HCT116 (cell line): ENCODE measurements around the gene CC2D2B. TPM values are rescaled to one million over a fixed set of nuclear protein-coding genes. Genes with fewer than 3 reads are reported as not detected.

Experiments
- ATAC-seq: fragments of 200-7000 bp; cut with Tn5 transposase; 2 replicates; pipeline ENCODE4 v1.9.1; 2020; ENCODE audit warnings: mild to moderate bottlenecking, moderate library complexity
- BruUV-seq: library from RNA; stranded (reverse); fragments of 400-500 nt; replicated peaks from 2 replicates; lab custom pipeline; 2021; lab: Mats Ljungman, UMichigan
- CTCF ChIA-PET: fragments of 300-600 bp; sonication (Branson Sonifier 250); formaldehyde crosslinking; loops from one replicate; lab custom pipeline; 2021; ENCODE audit warnings: antibody characterized with exemption; lab: Charles Lee
- POLR2A ChIA-PET: fragments of 300-600, 350-600 bp; sonication (Branson Sonifier 250); formaldehyde crosslinking; loops from one replicate; lab custom pipeline; 2021; ENCODE audit warnings: antibody characterized with exemption; lab: Charles Lee
- RAD21 ChIA-PET, 2 experiments: fragments of 300-600 bp; sonication (Branson Sonifier 250); formaldehyde crosslinking; loops; one replicate each; lab custom pipeline; 2023; ENCODE audit warnings: low total read pairs in 2 of 2; ENCODE audit not compliant: uncharacterized antibody in 2 of 2, unreplicated experiment in 2 of 2, low non-redundant PET in 1 of 2; lab: Charles Lee
- DNase-seq: peaks from one replicate; pipeline ENCODE4 v3.0.0-alpha.2; 2010; ENCODE audit warnings: low read depth, low spot score
- H2AFZ ChIP-seq: fragments of 200-600 bp; shearing (Covaris generic), sonication (generic); 2 replicates; pipeline ENCODE4 v1.6.1; 2017; ENCODE audit warnings: low read depth, mixed run types, mixed read lengths, antibody characterized with exemption, low read length; ENCODE audit not compliant: poor library complexity, severe bottlenecking
- H3K27ac ChIP-seq: 2 replicates; pipeline ENCODE4 v1.5.1; 2012; ENCODE audit warnings: low read depth, low read length
- H3K27me3 ChIP-seq: fragments of 200-600 bp; sonication (generic); 2 replicates; pipeline ENCODE4 v1.6.1; 2016; ENCODE audit warnings: mixed run types, low read length, mixed read lengths; ENCODE audit not compliant: insufficient read depth
- H3K36me3 ChIP-seq, 2 experiments: fragments of 200-500 bp in 1 of 2; fragments of 200-600 bp in 1 of 2; sonication (Bioruptor generic) in 1 of 2; sonication (generic) in 1 of 2; 2 replicates each; pipeline versions ENCODE4 v1.5.1 to v1.6.1; 2014 to 2016; ENCODE audit warnings: low read length in 2 of 2, inconsistent platforms in 1 of 2, mixed read lengths in 1 of 2, mixed run types in 1 of 2; ENCODE audit not compliant: insufficient read depth in 2 of 2, control insufficient read depth in 1 of 2
- H3K4me1 ChIP-seq, 2 experiments: fragments of 200-600 bp in 1 of 2; sonication (generic) in 1 of 2; 2 replicates each; pipeline versions ENCODE4 v1.5.1 to v1.6.1; 2012 to 2017; ENCODE audit warnings: low read length in 2 of 2, inconsistent platforms in 1 of 2, mild to moderate bottlenecking in 1 of 2, mixed read lengths in 1 of 2, mixed run types in 1 of 2, moderate library complexity in 1 of 2; ENCODE audit not compliant: insufficient read depth in 2 of 2, control insufficient read depth in 1 of 2
- H3K4me2 ChIP-seq: fragments of 200-600 bp; sonication (generic); 2 replicates; pipeline ENCODE4 v1.6.1; 2017; ENCODE audit warnings: mixed run types, low read length, mixed read lengths
- H3K4me3 ChIP-seq, 2 experiments: fragments of 200-600 bp in 1 of 2; sonication (generic) in 1 of 2; replicated peaks in 1 of 2; 2 replicates each; pipeline ENCODE4 v1.5.1; 2011 to 2016; ENCODE audit warnings: low read length in 2 of 2, control low read depth in 1 of 2, low read depth in 1 of 2, mild to moderate bottlenecking in 1 of 2, mixed read lengths in 1 of 2, mixed run types in 1 of 2
- H3K79me2 ChIP-seq: fragments of 200-600 bp; sonication (generic); 2 replicates; pipeline ENCODE4 v1.6.1; 2017; ENCODE audit warnings: mild to moderate bottlenecking, mixed run types, low read length, moderate library complexity, mixed read lengths; ENCODE audit not compliant: insufficient read depth
- H3K9ac ChIP-seq: fragments of 200-600 bp; sonication (generic); 2 replicates; pipeline ENCODE4 v1.6.1; 2016; ENCODE audit warnings: low read length, mixed read lengths
- H3K9me2 ChIP-seq: fragments of 200-600 bp; sonication (generic), shearing (Covaris generic); 2 replicates; pipeline ENCODE4 v1.6.1; 2017; ENCODE audit warnings: mixed run types, mild to moderate bottlenecking, moderate library complexity; ENCODE audit not compliant: insufficient read depth
- H3K9me3 ChIP-seq, 2 experiments: fragments of 200-500 bp in 1 of 2; fragments of 200-600 bp in 1 of 2; sonication (Bioruptor generic) in 1 of 2; sonication (generic) in 1 of 2; 2 replicates each; pipeline ENCODE4 v1.6.1; 2014 to 2017; ENCODE audit warnings: low read length in 2 of 2, mixed read lengths in 2 of 2, inconsistent platforms in 1 of 2, low read depth in 1 of 2, mild to moderate bottlenecking in 1 of 2, mixed run types in 1 of 2, moderate library complexity in 1 of 2; ENCODE audit not compliant: control insufficient read depth in 1 of 2, insufficient read depth in 1 of 2
- H4K20me1 ChIP-seq: fragments of 200-600 bp; sonication (generic), shearing (Covaris generic); 2 replicates; pipeline ENCODE4 v1.6.1; 2017; ENCODE audit warnings: mixed run types, mild to moderate bottlenecking, moderate library complexity; ENCODE audit not compliant: insufficient read depth
- JUND ChIP-seq: IDR thresholded peaks from 2 replicates; pipeline ENCODE4 v1.6.1; 2012
- ZFX ChIP-seq: fragments of 450-650 bp; IDR thresholded peaks from 2 replicates; pipeline ENCODE4 v1.6.1; 2017
- intact Hi-C: fragments of 100-400 bp; cut with micrococcal nuclease; formaldehyde crosslinking; loops from 2 replicates; pipeline ENCODE4 v1.10.0; 2022
- total RNA-seq: library from RNA; stranded (reverse); gene quantifications from one replicate; pipeline ENCODE4 v1.2.1, GENCODE V29; 2021; ENCODE audit not compliant: unreplicated experiment
- TF ChIP-seq, protein P1 (sequence below): IDR thresholded peaks from 2 replicates; pipeline ENCODE4 v1.6.1; 2012; ENCODE audit warnings: low read depth
- TF ChIP-seq, protein P2 (sequence below): IDR thresholded peaks from 2 replicates; pipeline ENCODE4 v1.6.1; 2011; ENCODE audit warnings: mild to moderate bottlenecking, low read length, moderate library complexity; ENCODE audit not compliant: insufficient replicate concordance; ENCODE audit errors: extremely low read depth

Gene CC2D2B
- total RNA-seq, 1 experiment from 2014 or later = 0.20 TPM

DNA sequence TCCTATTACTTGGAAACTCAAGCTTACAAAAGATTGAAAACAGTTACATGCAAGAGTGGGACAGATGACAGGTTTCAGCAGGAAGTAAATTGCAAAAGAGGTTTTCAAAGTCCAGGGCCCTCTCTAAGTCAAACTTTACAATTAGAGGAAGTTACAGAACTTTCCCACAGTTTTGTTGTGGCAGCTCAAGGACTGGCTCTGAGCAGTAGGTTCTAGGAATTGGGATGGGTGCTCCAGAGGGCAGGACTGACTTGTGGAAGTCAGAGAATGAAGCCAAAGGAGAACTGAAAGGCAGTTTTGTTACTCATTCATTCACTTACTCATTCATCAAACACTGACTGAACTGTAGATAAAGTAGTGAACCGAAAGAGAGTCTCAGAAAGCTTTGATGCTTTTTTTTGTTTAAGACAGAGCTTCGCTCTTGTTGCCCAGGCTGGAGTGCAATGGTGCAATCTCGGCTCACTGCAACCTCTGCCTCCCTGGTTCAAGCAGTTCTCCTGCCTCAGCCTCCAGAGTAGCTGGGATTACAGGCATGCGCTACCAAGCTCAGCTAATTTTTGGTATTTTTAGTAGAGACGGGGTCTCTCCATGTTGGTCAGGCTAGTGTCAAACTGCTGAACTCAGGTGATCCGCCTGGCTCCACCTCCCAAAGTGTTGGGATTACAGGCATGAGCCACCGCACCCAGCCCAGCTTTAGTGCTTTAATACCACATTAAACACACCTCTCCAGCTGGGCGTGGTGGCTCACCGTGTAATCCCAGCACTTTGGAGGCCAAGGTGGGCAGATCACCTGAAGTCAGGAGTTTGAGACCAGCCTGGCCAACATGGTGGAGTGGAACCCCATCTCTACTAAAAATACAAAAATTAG, 68.8 kb downstream of the CC2D2B start (continued):
- TF ChIP-seq, protein P1, sequence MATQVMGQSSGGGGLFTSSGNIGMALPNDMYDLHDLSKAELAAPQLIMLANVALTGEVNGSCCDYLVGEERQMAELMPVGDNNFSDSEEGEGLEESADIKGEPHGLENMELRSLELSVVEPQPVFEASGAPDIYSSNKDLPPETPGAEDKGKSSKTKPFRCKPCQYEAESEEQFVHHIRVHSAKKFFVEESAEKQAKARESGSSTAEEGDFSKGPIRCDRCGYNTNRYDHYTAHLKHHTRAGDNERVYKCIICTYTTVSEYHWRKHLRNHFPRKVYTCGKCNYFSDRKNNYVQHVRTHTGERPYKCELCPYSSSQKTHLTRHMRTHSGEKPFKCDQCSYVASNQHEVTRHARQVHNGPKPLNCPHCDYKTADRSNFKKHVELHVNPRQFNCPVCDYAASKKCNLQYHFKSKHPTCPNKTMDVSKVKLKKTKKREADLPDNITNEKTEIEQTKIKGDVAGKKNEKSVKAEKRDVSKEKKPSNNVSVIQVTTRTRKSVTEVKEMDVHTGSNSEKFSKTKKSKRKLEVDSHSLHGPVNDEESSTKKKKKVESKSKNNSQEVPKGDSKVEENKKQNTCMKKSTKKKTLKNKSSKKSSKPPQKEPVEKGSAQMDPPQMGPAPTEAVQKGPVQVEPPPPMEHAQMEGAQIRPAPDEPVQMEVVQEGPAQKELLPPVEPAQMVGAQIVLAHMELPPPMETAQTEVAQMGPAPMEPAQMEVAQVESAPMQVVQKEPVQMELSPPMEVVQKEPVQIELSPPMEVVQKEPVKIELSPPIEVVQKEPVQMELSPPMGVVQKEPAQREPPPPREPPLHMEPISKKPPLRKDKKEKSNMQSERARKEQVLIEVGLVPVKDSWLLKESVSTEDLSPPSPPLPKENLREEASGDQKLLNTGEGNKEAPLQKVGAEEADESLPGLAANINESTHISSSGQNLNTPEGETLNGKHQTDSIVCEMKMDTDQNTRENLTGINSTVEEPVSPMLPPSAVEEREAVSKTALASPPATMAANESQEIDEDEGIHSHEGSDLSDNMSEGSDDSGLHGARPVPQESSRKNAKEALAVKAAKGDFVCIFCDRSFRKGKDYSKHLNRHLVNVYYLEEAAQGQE = no peak
- TF ChIP-seq, protein P2, sequence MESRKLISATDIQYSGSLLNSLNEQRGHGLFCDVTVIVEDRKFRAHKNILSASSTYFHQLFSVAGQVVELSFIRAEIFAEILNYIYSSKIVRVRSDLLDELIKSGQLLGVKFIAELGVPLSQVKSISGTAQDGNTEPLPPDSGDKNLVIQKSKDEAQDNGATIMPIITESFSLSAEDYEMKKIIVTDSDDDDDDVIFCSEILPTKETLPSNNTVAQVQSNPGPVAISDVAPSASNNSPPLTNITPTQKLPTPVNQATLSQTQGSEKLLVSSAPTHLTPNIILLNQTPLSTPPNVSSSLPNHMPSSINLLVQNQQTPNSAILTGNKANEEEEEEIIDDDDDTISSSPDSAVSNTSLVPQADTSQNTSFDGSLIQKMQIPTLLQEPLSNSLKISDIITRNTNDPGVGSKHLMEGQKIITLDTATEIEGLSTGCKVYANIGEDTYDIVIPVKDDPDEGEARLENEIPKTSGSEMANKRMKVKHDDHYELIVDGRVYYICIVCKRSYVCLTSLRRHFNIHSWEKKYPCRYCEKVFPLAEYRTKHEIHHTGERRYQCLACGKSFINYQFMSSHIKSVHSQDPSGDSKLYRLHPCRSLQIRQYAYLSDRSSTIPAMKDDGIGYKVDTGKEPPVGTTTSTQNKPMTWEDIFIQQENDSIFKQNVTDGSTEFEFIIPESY = no peak
- TF ChIP-seq JUND = no peak
- TF ChIP-seq, all 23 proteins: peak for 0

DNA sequence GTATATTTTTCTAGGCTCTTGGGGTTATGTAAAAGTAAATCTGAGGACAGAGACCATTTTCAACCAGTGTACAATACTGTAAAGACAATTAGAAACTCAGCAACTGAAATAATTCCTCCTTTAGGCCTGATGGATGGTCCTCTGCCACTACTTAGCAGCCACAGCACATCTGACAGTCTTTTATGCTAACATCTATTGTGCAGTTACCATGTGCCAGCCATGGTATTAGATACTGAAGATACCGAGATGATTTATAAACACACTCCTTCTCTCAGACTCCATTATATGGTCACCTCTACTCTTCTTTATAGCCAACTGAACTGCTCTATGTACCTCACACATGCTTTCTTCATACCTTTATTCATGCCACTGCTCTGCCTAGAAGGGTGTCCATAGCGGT, 74.4 kb downstream of the CC2D2B start:
- H3K27me3 ChIP-seq = no peaks in the 10 kb centered on the region; the same call in 1 of the 2 replicates
- no peak overlapping the region for H3K27ac ChIP-seq
- no peak overlapping the region for H3K4me2 ChIP-seq
- ChIA-PET POLR2A (no interaction called here), RAD21 (no interaction called here), CTCF (no interaction called here)
- DNase-seq (no peak), ATAC-seq (no peak)
- no peaks in the 10 kb centered on the region for H3K79me2 ChIP-seq
- H4K20me1 ChIP-seq = no peaks in the 10 kb centered on the region
- H3K4me3 ChIP-seq = no peak overlapping the region
- H3K4me1 ChIP-seq = no peaks in the 10 kb centered on the region
- BruUV-seq = no TSS peak
- intact Hi-C loops = no loop called here
- no peak for TF ChIP-seq ZFX
- H3K9me2 ChIP-seq = no peaks in the 10 kb centered on the region
- no peaks in the 10 kb centered on the region for H3K9me3 ChIP-seq
- no peaks in the 10 kb centered on the region for H3K36me3 ChIP-seq
- no peak overlapping the region for H3K9ac ChIP-seq
- no peak overlapping the region for H2AFZ ChIP-seq
